ENCODE results near the gene STARD13.

The STARD13 gene

DNA sequence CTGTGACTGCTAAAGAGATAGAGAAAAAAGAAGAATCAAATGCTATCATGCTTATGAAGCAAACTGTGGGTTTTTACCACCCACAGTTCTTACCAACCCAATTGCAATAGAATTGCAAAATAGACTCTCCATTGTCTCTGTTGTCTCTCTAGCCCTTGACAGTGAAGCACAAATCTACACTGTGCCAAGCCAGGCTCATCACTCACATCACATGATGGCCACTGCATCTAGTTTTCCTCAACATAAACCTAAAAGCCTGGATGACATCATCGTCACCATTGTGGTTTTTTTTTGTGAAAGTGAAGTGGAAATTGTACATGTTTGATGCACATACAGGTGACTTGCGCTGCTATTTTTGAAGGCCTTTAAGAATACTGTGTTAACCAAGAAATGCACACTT is 213.3 kb downstream of the STARD13 start:
- no peak overlapping the region for H3K27ac ChIP-seq
- no peak for TF ChIP-seq ZFX (IDR thresholded peaks at IDR 0.05; ENCODE audit: borderline replicate concordance)
- TF ChIP-seq, protein P1, sequence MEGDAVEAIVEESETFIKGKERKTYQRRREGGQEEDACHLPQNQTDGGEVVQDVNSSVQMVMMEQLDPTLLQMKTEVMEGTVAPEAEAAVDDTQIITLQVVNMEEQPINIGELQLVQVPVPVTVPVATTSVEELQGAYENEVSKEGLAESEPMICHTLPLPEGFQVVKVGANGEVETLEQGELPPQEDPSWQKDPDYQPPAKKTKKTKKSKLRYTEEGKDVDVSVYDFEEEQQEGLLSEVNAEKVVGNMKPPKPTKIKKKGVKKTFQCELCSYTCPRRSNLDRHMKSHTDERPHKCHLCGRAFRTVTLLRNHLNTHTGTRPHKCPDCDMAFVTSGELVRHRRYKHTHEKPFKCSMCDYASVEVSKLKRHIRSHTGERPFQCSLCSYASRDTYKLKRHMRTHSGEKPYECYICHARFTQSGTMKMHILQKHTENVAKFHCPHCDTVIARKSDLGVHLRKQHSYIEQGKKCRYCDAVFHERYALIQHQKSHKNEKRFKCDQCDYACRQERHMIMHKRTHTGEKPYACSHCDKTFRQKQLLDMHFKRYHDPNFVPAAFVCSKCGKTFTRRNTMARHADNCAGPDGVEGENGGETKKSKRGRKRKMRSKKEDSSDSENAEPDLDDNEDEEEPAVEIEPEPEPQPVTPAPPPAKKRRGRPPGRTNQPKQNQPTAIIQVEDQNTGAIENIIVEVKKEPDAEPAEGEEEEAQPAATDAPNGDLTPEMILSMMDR (IDR thresholded peaks at IDR 0.05), result no peak

- H3K27ac ChIP-seq, result no peak overlapping the region
- TF ChIP-seq, protein P1 (IDR thresholded peaks at IDR 0.05), result no peak
- TF ChIP-seq ZFX (IDR thresholded peaks at IDR 0.05; ENCODE audit: borderline replicate concordance), result no peak
These were observed 214.8 kb downstream of the STARD13 start for GRCh38 chr13:33070713-33071112.

DNA sequence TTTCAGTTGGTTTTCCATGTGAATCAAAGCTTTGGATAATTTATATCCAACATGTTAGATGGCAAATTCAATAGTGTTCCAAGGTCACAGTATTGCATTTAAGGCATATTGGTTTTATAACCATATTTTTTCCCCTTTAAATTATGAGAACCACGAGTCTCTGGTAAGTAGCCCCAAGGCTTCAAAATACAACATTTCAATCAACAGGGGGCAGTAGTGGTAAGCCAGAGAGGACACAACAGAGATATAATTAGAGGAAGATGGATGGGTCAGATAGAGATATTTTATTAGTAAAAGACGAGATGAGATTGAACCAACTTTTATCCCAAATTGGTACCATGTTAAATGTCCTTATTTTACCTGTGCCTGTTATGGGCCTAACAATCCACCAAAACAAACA is 216.2 kb downstream of the STARD13 start:
- H3K27ac ChIP-seq, result no peak overlapping the region

GRCh38 chr13:33066329-33066728 is 219.2 kb downstream of the STARD13 start:
- TF ChIP-seq, protein P1 (IDR thresholded peaks at IDR 0.05), result no peak
- no peak for TF ChIP-seq ZFX (IDR thresholded peaks at IDR 0.05; ENCODE audit: borderline replicate concordance)
- no peak overlapping the region for H3K27ac ChIP-seq

More for the DNA sequence above, 216.2 kb downstream of the STARD13 start:
- TF ChIP-seq ZFX (IDR thresholded peaks at IDR 0.05; ENCODE audit: borderline replicate concordance), result no peak
- TF ChIP-seq, protein P1 (IDR thresholded peaks at IDR 0.05), result peak; percentile 59

- H3K27ac ChIP-seq, result no peak overlapping the region
- no peak for TF ChIP-seq ZFX (IDR thresholded peaks at IDR 0.05; ENCODE audit: borderline replicate concordance)
- TF ChIP-seq, protein P1 (IDR thresholded peaks at IDR 0.05), result no peak
These were observed 224.7 kb downstream of the STARD13 start for GRCh38 chr13:33060815-33061214.

DNA sequence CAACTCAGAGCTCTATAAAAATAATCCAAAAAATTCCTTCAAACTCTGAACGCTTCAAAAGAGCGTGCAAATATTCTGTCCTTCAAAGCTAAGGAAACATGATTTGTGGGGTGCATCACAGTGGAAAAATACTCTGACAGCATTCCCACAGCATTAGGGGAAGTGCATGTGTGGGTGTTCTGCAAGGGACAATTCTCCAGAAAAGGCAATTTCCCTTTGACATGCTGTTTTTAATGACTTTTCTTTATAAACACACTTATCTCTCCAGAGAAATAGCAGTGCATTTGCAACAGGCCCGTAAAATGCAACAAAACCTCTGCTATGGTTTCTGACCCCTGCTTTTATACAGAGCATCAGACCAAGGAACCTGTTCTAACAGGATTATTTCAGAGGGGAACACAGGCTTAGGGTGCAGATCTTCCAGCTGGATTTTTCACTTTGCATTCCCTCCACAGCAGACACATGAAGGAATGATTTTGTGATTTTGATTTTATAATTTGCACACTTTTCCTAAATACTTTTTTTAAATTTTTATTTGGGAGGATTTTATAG is 226.7 kb downstream of the STARD13 start:
- no peak for TF ChIP-seq ZFX (IDR thresholded peaks at IDR 0.05; ENCODE audit: borderline replicate concordance)

GRCh38 chr13:33057019-33057780 is 228.4 kb downstream of the STARD13 start:
- no peak for TF ChIP-seq ZFX (IDR thresholded peaks at IDR 0.05; ENCODE audit: borderline replicate concordance)
- TF ChIP-seq, protein P1 (IDR thresholded peaks at IDR 0.05), result peak; percentile 32
- no peak overlapping the region for H3K27ac ChIP-seq

More for the DNA sequence above, 226.7 kb downstream of the STARD13 start:
- H3K27ac ChIP-seq, result no peak overlapping the region
